Neural crest cell (in vitro differentiated cells): Measurements from ENCODE around the gene SLC5A1. TPM values are rescaled to one million over a fixed set of nuclear protein-coding genes. Genes with fewer than 3 reads are reported as not detected.

Source experiments
- DNase-seq: peaks from one replicate; pipeline ENCODE4 v3.0.0; 2021; ENCODE audit warnings: low read depth, mixed read lengths, low spot score
- H3K27ac Mint-ChIP-seq: one replicate; pipeline ENCODE4 v1.8.0; 2021; ENCODE audit warnings: mild to moderate bottlenecking, mixed read lengths; ENCODE audit not compliant: unreplicated experiment
- H3K27me3 Mint-ChIP-seq: 2 replicates; pipeline ENCODE4 v1.8.0; 2021; ENCODE audit warnings: low read depth, mild to moderate bottlenecking, mixed read lengths
- H3K36me3 Mint-ChIP-seq: 2 replicates; pipeline ENCODE4 v1.8.0; 2021; ENCODE audit warnings: low read depth, mild to moderate bottlenecking, mixed read lengths
- H3K4me1 Mint-ChIP-seq: 2 replicates; pipeline ENCODE4 v1.8.0; 2021; ENCODE audit warnings: mixed read lengths
- H3K4me3 Mint-ChIP-seq: one replicate; pipeline ENCODE4 v1.8.0; 2021; ENCODE audit warnings: mild to moderate bottlenecking, mixed read lengths
- H3K9me3 Mint-ChIP-seq: 2 replicates; pipeline ENCODE4 v1.8.0; 2021; ENCODE audit warnings: mixed read lengths
- total RNA-seq: library from RNA; stranded (reverse); gene quantifications from 2 replicates; pipeline ENCODE4 v1.2.1, GENCODE V29; 2021
- TF ChIP-seq, protein P1 (sequence below): fragments of 200-600 bp; sonication (generic); conservative IDR thresholded peaks from 2 replicates; pipeline ENCODE4 v1.5.0; 2021; ENCODE audit warnings: antibody characterized with exemption, mild to moderate bottlenecking

Gene SLC5A1
- total RNA-seq, 1 donor from 2014 or later, result not detected

DNA sequence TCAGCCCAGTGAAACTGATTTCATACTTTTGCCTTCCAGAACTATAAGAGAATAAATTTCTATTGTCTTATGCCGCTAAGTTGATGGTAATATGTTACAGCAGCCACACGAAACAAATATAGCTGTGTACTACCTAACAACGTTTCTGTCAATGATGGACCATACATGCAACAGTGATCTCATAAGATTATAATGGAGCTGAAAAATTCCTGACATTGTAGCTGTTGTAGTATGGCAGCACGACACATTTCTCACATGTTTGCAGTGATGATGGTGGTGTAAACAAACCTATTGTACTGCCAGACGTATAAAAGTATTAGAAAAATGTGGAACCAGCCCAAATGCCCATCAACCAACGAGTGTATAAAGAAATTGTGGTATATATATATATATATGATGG lies 5.8 kb upstream of the SLC5A1 start:
- Mint-ChIP-seq H3K27ac (no peak overlapping the region), H3K9me3 (no peaks in the 10 kb centered on the region), H3K4me3 (no peak overlapping the region), H3K4me1 (no peaks in the 10 kb centered on the region), H3K27me3 (peaks cover 21% of the 10 kb centered on the region), H3K36me3 (no peaks in the 10 kb centered on the region)
- TF ChIP-seq, protein P1, sequence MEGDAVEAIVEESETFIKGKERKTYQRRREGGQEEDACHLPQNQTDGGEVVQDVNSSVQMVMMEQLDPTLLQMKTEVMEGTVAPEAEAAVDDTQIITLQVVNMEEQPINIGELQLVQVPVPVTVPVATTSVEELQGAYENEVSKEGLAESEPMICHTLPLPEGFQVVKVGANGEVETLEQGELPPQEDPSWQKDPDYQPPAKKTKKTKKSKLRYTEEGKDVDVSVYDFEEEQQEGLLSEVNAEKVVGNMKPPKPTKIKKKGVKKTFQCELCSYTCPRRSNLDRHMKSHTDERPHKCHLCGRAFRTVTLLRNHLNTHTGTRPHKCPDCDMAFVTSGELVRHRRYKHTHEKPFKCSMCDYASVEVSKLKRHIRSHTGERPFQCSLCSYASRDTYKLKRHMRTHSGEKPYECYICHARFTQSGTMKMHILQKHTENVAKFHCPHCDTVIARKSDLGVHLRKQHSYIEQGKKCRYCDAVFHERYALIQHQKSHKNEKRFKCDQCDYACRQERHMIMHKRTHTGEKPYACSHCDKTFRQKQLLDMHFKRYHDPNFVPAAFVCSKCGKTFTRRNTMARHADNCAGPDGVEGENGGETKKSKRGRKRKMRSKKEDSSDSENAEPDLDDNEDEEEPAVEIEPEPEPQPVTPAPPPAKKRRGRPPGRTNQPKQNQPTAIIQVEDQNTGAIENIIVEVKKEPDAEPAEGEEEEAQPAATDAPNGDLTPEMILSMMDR, result no peak
- no peak for DNase-seq

DNA sequence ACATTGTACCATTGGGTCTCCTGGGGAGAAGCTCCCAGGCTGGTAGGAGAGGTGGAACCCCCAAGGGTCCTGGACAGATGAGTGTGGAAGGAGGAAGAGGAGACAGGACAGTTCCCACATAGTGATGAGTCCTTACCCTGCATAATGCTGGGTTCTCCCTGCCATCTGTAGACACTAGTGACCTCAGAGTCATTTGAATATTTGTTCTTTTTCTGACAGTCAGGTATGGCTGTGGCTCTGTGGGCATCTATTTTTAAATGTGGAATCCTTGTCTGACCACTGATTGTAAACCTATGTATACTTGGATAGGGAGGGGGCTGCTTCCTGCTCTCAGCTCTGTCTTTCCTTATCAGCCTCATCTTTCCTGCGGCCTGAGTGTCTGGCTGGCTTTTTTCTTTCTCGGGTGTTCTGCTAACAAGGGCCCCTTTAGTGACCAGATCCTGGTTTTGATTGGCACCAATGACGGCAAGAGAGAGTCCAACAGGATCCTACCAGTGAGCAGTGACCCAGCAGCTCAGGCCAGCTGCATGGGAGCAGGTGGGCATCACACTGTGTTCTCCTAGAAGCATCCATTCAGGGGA lies 2.6 kb upstream of the SLC5A1 start:
- Mint-ChIP-seq H3K4me1 (no peaks in the 10 kb centered on the region), H3K27ac (no peak overlapping the region), H3K27me3 (peaks cover 25% of the 10 kb centered on the region), H3K9me3 (no peaks in the 10 kb centered on the region), H3K36me3 (no peaks in the 10 kb centered on the region), H3K4me3 (no peak overlapping the region)
- DNase-seq, result no peak
- TF ChIP-seq, protein P1, result no peak

DNA sequence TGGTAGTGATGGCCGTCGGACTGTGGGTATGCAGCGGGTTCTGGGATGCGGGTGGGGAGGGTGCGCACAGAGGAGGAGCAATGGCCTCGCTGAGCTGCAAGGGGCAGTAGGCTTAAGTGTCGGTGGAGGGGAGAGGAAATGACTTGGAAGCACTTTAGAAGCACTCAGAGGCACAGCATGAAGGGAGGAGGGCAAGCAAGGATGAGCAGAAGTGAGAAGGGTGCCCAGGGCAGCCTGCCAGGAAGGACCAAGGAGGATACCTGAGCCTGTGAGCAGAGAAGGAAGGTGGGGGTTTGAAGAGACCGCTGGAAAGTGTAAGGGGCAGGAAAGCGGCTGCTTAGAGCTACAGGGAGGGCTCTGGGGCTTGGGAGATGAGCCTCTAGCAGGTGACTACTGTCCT lies 330 bp downstream of the SLC5A1 start:
- H3K9me3 Mint-ChIP-seq, result no peaks in the 10 kb centered on the region
- DNase-seq, result no peak
- H3K27me3 Mint-ChIP-seq, result peaks cover 21% of the 10 kb centered on the region
- TF ChIP-seq, protein P1, result no peak
- H3K36me3 Mint-ChIP-seq, result no peaks in the 10 kb centered on the region
- no peak overlapping the region for H3K27ac Mint-ChIP-seq
- no peak overlapping the region for H3K4me3 Mint-ChIP-seq
- H3K4me1 Mint-ChIP-seq, result no peaks in the 10 kb centered on the region

DNA sequence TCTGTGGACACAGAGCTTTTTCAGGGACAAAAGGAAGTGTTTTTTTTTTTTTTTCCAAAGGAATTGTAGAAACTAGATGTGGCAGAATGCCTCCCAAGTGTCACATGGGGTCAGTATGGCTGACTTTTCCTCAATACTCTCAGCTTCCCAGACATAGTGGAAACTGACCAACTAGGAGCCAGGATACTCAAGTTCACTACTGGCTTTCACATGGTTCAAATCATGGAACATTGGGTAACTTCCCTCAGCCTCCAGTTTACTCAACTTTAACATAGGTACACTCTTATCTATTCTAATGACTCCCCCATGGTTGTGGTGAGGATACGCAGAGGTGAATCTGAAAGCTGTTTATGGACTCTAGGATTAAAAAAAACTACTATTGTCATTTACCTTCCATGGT lies 1.4 kb downstream of the SLC5A1 start:
- Mint-ChIP-seq H3K36me3 (no peaks in the 10 kb centered on the region), H3K4me3 (no peak overlapping the region), H3K4me1 (no peaks in the 10 kb centered on the region), H3K27ac (no peak overlapping the region), H3K9me3 (no peaks in the 10 kb centered on the region), H3K27me3 (peaks cover 16% of the 10 kb centered on the region)
- DNase-seq, result no peak
- TF ChIP-seq, protein P1, result no peak

DNA sequence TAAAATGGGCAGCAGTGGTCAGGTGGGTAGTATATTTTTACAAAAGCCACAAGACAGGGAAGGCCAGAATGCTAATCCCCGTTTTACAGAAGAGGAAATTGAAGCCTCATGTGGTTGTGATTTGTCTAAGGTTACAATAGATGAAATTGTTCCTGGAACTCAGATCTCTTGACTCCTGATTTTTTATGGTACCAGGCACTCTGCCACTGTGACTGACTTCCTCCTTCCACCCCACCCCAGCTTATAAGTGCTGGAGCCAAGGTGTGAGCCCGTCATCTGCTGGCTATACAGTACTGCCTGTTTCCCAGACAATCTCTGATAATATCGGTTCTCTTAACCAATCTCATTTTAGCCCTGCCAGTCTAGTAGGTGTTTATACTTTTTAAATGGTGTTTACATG lies 1.9 kb downstream of the SLC5A1 start:
- peaks cover 16% of the 10 kb centered on the region for H3K27me3 Mint-ChIP-seq
- no peaks in the 10 kb centered on the region for H3K36me3 Mint-ChIP-seq
- H3K4me3 Mint-ChIP-seq, result no peak overlapping the region
- TF ChIP-seq, protein P1, result no peak
- DNase-seq, result no peak
- H3K4me1 Mint-ChIP-seq, result no peaks in the 10 kb centered on the region
- H3K27ac Mint-ChIP-seq, result no peak overlapping the region
- H3K9me3 Mint-ChIP-seq, result no peaks in the 10 kb centered on the region

DNA sequence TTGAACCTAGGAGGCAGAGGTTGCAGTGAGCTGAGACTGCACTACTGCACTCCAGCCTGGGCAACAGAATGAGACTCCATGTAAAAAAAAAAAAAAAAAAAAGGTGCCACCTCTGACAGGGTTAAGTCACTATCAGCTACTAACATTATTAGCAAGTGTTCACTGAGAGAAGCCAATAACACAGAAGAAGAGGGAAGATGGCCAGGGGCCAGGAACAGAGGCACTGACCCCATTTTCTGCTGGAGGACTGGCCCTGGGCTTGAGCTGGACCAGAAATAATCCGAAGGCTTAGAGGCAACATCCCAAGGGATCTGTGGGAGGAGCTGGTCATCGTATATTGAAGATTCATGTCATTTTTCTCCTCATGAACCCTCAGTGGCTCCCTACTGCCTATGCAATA lies 5.0 kb downstream of the SLC5A1 start:
- Mint-ChIP-seq H3K4me1 (no peaks in the 10 kb centered on the region), H3K36me3 (no peaks in the 10 kb centered on the region), H3K27ac (no peak overlapping the region), H3K4me3 (no peak overlapping the region), H3K27me3 (peaks cover 12% of the 10 kb centered on the region), H3K9me3 (no peaks in the 10 kb centered on the region)
- TF ChIP-seq, protein P1, result no peak
- no peak for DNase-seq
